Neural cell (in vitro differentiated cells): Measurements from ENCODE around the gene FGD5. TPM values are rescaled to one million over a fixed set of nuclear protein-coding genes. Genes with fewer than 3 reads are reported as not detected.

ENCODE experiments used
- H2AFZ ChIP-seq: fragments of 200-600, 300-800 bp; sonication (generic), shearing (Covaris generic); 2 replicates; pipeline ENCODE4 v1.6.0; 2014; ENCODE audit warnings: low read depth, mild to moderate bottlenecking, antibody characterized with exemption, low read length, moderate library complexity
- H3F3A ChIP-seq: fragments of 200-600 bp; shearing (Covaris generic); 2 replicates; pipeline ENCODE4 v1.6.1; 2016; ENCODE audit warnings: mild to moderate bottlenecking, moderate library complexity, mixed read lengths, antibody characterized with exemption, low read length; ENCODE audit not compliant: insufficient read depth, poor library complexity, severe bottlenecking
- H3K27ac ChIP-seq: fragments of 200-600, 300-800 bp; sonication (generic), shearing (Covaris generic); 2 replicates; pipeline ENCODE4 v1.5.1; 2014; ENCODE audit warnings: mild to moderate bottlenecking, low read length, moderate library complexity
- H3K27me3 ChIP-seq: fragments of 300-800, 200-600 bp; sonication (generic), shearing (Covaris generic); 2 replicates; pipeline ENCODE4 v1.6.0; 2014; ENCODE audit warnings: mild to moderate bottlenecking, low read depth, low read length, moderate library complexity; ENCODE audit not compliant: insufficient read depth
- H3K36me3 ChIP-seq: fragments of 300-800, 200-600 bp; sonication (generic), shearing (Covaris generic); 2 replicates; pipeline ENCODE4 v1.5.1; 2014; ENCODE audit warnings: mild to moderate bottlenecking, antibody characterized with exemption, low read length, moderate library complexity; ENCODE audit not compliant: insufficient read depth
- H3K4me2 ChIP-seq: fragments of 300-800, 200-600 bp; sonication (generic), shearing (Covaris generic); 2 replicates; pipeline ENCODE4 v1.6.0; 2014; ENCODE audit warnings: mild to moderate bottlenecking, low read length
- H3K4me3 ChIP-seq: fragments of 300-800, 200-600 bp; sonication (generic), shearing (Covaris generic); 2 replicates; pipeline ENCODE4 v1.5.1; 2014; ENCODE audit warnings: mild to moderate bottlenecking, low read length, moderate library complexity
- H3K79me2 ChIP-seq: fragments of 200-600 bp; shearing (Covaris generic); replicated peaks from 2 replicates; pipeline ENCODE4 v1.6.0; 2014; ENCODE audit warnings: mild to moderate bottlenecking, low read length, moderate library complexity; ENCODE audit not compliant: insufficient read depth
- H3K9ac ChIP-seq: fragments of 300-800, 200-600 bp; sonication (generic), shearing (Covaris generic); 2 replicates; pipeline ENCODE4 v1.6.1; 2016; ENCODE audit warnings: mild to moderate bottlenecking, low read length, mixed read lengths
- H3K9me2 ChIP-seq: fragments of 200-600 bp; shearing (Covaris generic); 2 replicates; pipeline ENCODE4 v1.6.1; 2016; ENCODE audit warnings: mild to moderate bottlenecking, low read length, mixed read lengths; ENCODE audit not compliant: insufficient read depth
- H3K9me3 ChIP-seq: fragments of 200-600, 300-800 bp; sonication (generic), shearing (Covaris generic); 2 replicates; pipeline ENCODE4 v1.6.1; 2016; ENCODE audit warnings: mild to moderate bottlenecking, mixed run types, low read length, moderate library complexity, mixed read lengths
- H4K20me1 ChIP-seq: fragments of 200-600 bp; shearing (Covaris generic); 2 replicates; pipeline ENCODE4 v1.6.1; 2016; ENCODE audit warnings: mild to moderate bottlenecking, mixed run types; ENCODE audit not compliant: insufficient read depth
- CTCF ChIP-seq: fragments of 450-650 bp; IDR thresholded peaks from 2 replicates; pipeline ENCODE4 v1.5.1; 2014; ENCODE audit warnings: antibody characterized with exemption, mild to moderate bottlenecking, moderate library complexity; ENCODE audit not compliant: poor library complexity, severe bottlenecking
- EP300 ChIP-seq: fragments of 450-650 bp; conservative IDR thresholded peaks from 2 replicates; pipeline ENCODE4 v1.6.1; 2014; ENCODE audit warnings: antibody characterized with exemption, mild to moderate bottlenecking, moderate library complexity; ENCODE audit not compliant: poor library complexity, severe bottlenecking
- EZH2 ChIP-seq: fragments of 200-600, 300-800 bp; shearing (Covaris generic), sonication (generic); IDR thresholded peaks from 2 replicates; pipeline ENCODE4 v1.6.1; 2014; ENCODE audit warnings: antibody characterized with exemption, low read length, borderline replicate concordance, mild to moderate bottlenecking; ENCODE audit not compliant: insufficient read depth, poor library complexity, severe bottlenecking
- MXI1 ChIP-seq: fragments of 450-650 bp; conservative IDR thresholded peaks from 2 replicates; pipeline ENCODE4 v1.6.1; 2014; ENCODE audit warnings: antibody characterized with exemption, mild to moderate bottlenecking; ENCODE audit not compliant: poor library complexity, severe bottlenecking
- POLR2AphosphoS5 ChIP-seq: IDR thresholded peaks from 2 replicates; pipeline ENCODE4 v1.6.1; 2012
- RAD21 ChIP-seq: fragments of 450-650 bp; conservative IDR thresholded peaks from 2 replicates; pipeline ENCODE4 v1.6.1; 2014; ENCODE audit warnings: antibody characterized with exemption, mild to moderate bottlenecking, moderate library complexity
- SMC3 ChIP-seq: fragments of 450-650 bp; conservative IDR thresholded peaks from 2 replicates; pipeline ENCODE4 v1.6.1; 2014; ENCODE audit warnings: antibody characterized with exemption, mild to moderate bottlenecking, moderate library complexity; ENCODE audit not compliant: poor library complexity
- TAF1 ChIP-seq: IDR thresholded peaks from 2 replicates; pipeline ENCODE4 v1.6.1; 2012; ENCODE audit warnings: low read depth
- polyA plus RNA-seq: library from polyadenylated mRNA; depleted of rRNA; stranded (reverse); fragments of >200 nt; gene quantifications from 2 replicates; pipeline ENCODE4 v1.2.3, GENCODE V29; 2014
- TF ChIP-seq, protein P1 (sequence below): IDR thresholded peaks from 2 replicates; pipeline ENCODE4 v1.6.1; 2012; ENCODE audit warnings: borderline replicate concordance

FGD5 gene
- polyA plus RNA-seq, 1 donor from 2014 or later, result not detected

- Histone ChIP-seq H3K27ac (no peak overlapping the region), H2AFZ (no peak overlapping the region), H3K9me2 (no peaks in the 10 kb centered on the region), H3K36me3 (no peaks in the 10 kb centered on the region), H3F3A (no peaks in the 10 kb centered on the region), H3K4me2 (no peak overlapping the region), H3K9ac (no peak overlapping the region), H3K27me3 (no peaks in the 10 kb centered on the region), H3K4me3 (no peak overlapping the region), H3K79me2 (no peaks in the 10 kb centered on the region), H3K9me3 (no peaks in the 10 kb centered on the region), H4K20me1 (no peaks in the 10 kb centered on the region)
- TF ChIP-seq CTCF (no peak), MXI1 (no peak), EP300 (no peak), EZH2 (no peak), POLR2AphosphoS5 (no peak), TAF1 (no peak), RAD21 (no peak), SMC3 (no peak)
- TF ChIP-seq, protein P1, sequence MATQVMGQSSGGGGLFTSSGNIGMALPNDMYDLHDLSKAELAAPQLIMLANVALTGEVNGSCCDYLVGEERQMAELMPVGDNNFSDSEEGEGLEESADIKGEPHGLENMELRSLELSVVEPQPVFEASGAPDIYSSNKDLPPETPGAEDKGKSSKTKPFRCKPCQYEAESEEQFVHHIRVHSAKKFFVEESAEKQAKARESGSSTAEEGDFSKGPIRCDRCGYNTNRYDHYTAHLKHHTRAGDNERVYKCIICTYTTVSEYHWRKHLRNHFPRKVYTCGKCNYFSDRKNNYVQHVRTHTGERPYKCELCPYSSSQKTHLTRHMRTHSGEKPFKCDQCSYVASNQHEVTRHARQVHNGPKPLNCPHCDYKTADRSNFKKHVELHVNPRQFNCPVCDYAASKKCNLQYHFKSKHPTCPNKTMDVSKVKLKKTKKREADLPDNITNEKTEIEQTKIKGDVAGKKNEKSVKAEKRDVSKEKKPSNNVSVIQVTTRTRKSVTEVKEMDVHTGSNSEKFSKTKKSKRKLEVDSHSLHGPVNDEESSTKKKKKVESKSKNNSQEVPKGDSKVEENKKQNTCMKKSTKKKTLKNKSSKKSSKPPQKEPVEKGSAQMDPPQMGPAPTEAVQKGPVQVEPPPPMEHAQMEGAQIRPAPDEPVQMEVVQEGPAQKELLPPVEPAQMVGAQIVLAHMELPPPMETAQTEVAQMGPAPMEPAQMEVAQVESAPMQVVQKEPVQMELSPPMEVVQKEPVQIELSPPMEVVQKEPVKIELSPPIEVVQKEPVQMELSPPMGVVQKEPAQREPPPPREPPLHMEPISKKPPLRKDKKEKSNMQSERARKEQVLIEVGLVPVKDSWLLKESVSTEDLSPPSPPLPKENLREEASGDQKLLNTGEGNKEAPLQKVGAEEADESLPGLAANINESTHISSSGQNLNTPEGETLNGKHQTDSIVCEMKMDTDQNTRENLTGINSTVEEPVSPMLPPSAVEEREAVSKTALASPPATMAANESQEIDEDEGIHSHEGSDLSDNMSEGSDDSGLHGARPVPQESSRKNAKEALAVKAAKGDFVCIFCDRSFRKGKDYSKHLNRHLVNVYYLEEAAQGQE, result no peak
Measured at GRCh38 chr3:14886101-14886500, 67.3 kb downstream of the FGD5 start.

DNA sequence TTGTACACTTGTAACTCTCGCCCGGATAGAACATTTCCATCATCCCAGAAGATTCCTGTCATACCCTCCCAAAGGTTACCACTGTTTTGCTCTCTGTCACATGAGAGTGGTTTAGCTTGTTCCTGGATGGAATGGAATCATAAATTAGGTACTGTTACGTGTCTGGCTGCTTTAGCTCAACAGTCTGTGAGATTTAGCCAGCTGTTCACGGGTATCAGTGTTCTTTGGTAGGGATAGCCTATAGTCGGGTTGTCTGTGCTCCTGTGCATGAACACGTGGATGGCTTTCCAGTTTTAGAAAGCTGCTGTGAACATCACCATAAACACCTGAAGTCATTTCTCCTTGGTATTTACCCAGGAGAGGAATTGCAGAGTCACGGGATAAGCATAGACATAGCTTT is 70.4 kb downstream of the FGD5 start:
- H4K20me1 ChIP-seq, result no peaks in the 10 kb centered on the region
- H3K27ac ChIP-seq, result no peak overlapping the region
- H3K79me2 ChIP-seq, result no peaks in the 10 kb centered on the region
- H3K9me3 ChIP-seq, result no peaks in the 10 kb centered on the region
- H3K9me2 ChIP-seq, result no peaks in the 10 kb centered on the region
- H3K9ac ChIP-seq, result no peak overlapping the region
- no peaks in the 10 kb centered on the region for H3K27me3 ChIP-seq
- no peaks in the 10 kb centered on the region for H3F3A ChIP-seq
- TF ChIP-seq EZH2 (no peak), EP300 (no peak), RAD21 (no peak), MXI1 (no peak), CTCF (no peak), TAF1 (no peak), POLR2AphosphoS5 (no peak), SMC3 (no peak)
- TF ChIP-seq, protein P1, result no peak
- H2AFZ ChIP-seq, result no peak overlapping the region
- H3K4me2 ChIP-seq, result no peak overlapping the region
- no peaks in the 10 kb centered on the region for H3K36me3 ChIP-seq
- no peak overlapping the region for H3K4me3 ChIP-seq
